Spleen (tissue), 11 donors: Measurements from ENCODE around the gene STXBP1. TPM values are rescaled to one million over a fixed set of nuclear protein-coding genes. Genes with fewer than 3 reads are reported as not detected.

Source experiments
- DNase-seq: peaks from one replicate; pipeline ENCODE4 v3.0.0-alpha.2; 2020
- H3K27ac ChIP-seq, 8 donors: fragments of 200-600 bp; sonication (generic) in 7 of 8; 1 replicate in 4 of 8; 2 replicates in 4 of 8; pipeline versions ENCODE4 v1.5.0 to v1.8.0; 2016 to 2021; ENCODE audit warnings: inconsistent platforms in 4 of 8, mild to moderate bottlenecking in 4 of 8, moderate library complexity in 1 of 8
- H3K27me3 ChIP-seq, 7 donors: fragments of 200-600 bp; sonication (generic) in 6 of 7; replicated peaks in 1 of 7; 1 replicate in 4 of 7; 2 replicates in 3 of 7; pipeline versions ENCODE4 v1.5.0 to v1.8.0; 2016 to 2021; ENCODE audit warnings: inconsistent platforms in 3 of 7, mild to moderate bottlenecking in 1 of 7
- H3K36me3 ChIP-seq, 6 donors: fragments of 200-600 bp; sonication (generic) in 5 of 6; 1 replicate in 4 of 6; 2 replicates in 2 of 6; pipeline versions ENCODE4 v1.5.0 to v1.8.0; 2016 to 2021; ENCODE audit warnings: inconsistent platforms in 2 of 6
- H3K4me1 ChIP-seq, 6 donors: fragments of 200-600 bp; sonication (generic) in 5 of 6; 1 replicate in 3 of 6; 2 replicates in 3 of 6; pipeline versions ENCODE4 v1.5.0 to v1.8.0; 2016 to 2021; ENCODE audit warnings: inconsistent platforms in 3 of 6
- H3K4me3 ChIP-seq, 8 donors: fragments of 200-600 bp; sonication (generic) in 7 of 8; 1 replicate in 4 of 8; 2 replicates in 4 of 8; pipeline versions ENCODE4 v1.5.0 to v1.8.0; 2016 to 2021; ENCODE audit warnings: inconsistent platforms in 4 of 8, mild to moderate bottlenecking in 4 of 8, moderate library complexity in 2 of 8
- H3K9me3 ChIP-seq, 8 donors: fragments of 200-600 bp; sonication (generic) in 7 of 8; 1 replicate in 4 of 8; 2 replicates in 4 of 8; pipeline versions ENCODE4 v1.5.0 to v1.8.0; 2016 to 2021; ENCODE audit warnings: inconsistent platforms in 4 of 8
- CTCF ChIP-seq, 11 experiments: fragments of 200-600 bp in 7 of 11; fragments of 450-650 bp in 4 of 11; sonication (generic) in 4 of 11; IDR thresholded peaks in 8 of 11; conservative IDR thresholded peaks in 3 of 11; 1 replicate in 7 of 11; 2 replicates in 4 of 11; pipeline versions ENCODE4 v1.4.0 to v1.8.0; 2016 to 2021; ENCODE audit warnings: antibody characterized with exemption in 11 of 11, inconsistent platforms in 4 of 11, mild to moderate bottlenecking in 1 of 11
- POLR2A ChIP-seq, 3 donors: fragments of 450-650 bp; IDR thresholded peaks; one replicate each; pipeline ENCODE4 v1.5.1; 2017; ENCODE audit warnings: antibody characterized with exemption in 3 of 3, mild to moderate bottlenecking in 1 of 3
- POLR2AphosphoS5 ChIP-seq, 3 donors: sonication (generic); formaldehyde crosslinking; IDR thresholded peaks; one replicate each; pipeline ENCODE4 v1.5.1; 2017; ENCODE audit warnings: antibody characterized with exemption in 3 of 3
- WGBS, 5 donors: extraction: QIAGEN DNeasy Blood & Tissue Kit in 3 of 5; methylation state at CpG; one replicate each; pipeline versions ENCODE4 v1.1.5 to v1.1.7; 2013 to 2018; 5-methylcytosine and 5-hydroxymethylcytosine counted together
- intact Hi-C: fragments of 100-400 bp; cut with DNase I; formaldehyde crosslinking; loops from one replicate; pipeline ENCODE4 v1.15.0; 2023; ENCODE audit warnings: low total_unique reads
- polyA plus RNA-seq, 3 donors: library from polyadenylated mRNA; stranded (reverse); fragments of 200-250 nt; gene quantifications; one replicate each; pipeline ENCODE4 v1.2.1, GENCODE V29; 2013
- total RNA-seq, 7 donors: library from RNA; depleted of rRNA in 3 of 7; stranded (reverse); fragments of >200 nt in 3 of 7; fragmentation: NEBNext Ultra II Directional in 4 of 7; extraction: Animal tissue kit (Norgen Biotek cat#: 25700) in 4 of 7; gene quantifications; one replicate each; pipeline versions ENCODE4 v1.1.0 to v1.2.1, GENCODE V29; 2016 to 2021
- donor health status: healthy with polysubstance abuse.
- donor health status: DM: no; HTN: no; CAD: no; lungs with moderate emphysema.
- donor health status: DM: no; HTN: no; CAD: no.
- donor health status: Bipolar disorder and iron deficiency.
- donor health status: healthy.
- donor health status: DM: no; HTN: no; CAD: no.
- donor health status: DM: yes; HTN: yes; CAD: no.

The STXBP1 gene
- total and polyA plus RNA-seq, 10 donors = 4.3 to 75.7 (median 31.6) TPM

DNA sequence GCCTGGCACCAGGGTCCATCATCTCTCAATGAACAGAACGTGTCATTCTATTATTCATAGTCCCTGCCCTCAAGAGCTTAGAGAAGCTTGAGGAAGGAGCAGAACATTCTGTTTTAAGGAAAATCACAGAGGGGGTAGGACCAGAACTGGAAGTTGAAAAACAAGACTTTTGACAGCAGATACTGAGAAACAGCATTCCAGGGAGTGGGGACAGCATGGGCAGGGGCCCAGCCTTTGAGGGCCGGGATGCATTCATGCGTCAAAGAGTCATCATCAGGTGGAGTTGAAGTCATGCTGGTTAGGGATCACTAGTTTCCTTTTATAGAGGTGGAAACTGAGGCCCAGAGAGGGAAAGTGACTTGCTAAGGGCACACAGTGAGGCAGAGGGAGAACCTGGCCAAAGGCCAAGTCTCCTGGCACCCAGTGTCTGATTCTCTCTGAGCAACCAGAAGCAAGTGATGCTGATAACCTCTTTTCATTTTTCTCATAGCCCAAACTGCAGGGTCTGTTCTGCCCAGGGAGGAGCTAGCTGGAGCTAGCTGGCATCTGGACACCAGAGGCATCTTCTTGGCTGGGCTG is 41.5 kb upstream of the STXBP1 start:
- no peak for DNase-seq
- TF ChIP-seq POLR2AphosphoS5 (IDR thresholded peaks at IDR 0.05) (no peak), CTCF (IDR thresholded peaks at IDR 0.05 in 8 of 11, conservative IDR thresholded peaks at IDR 0.05 in 3 of 11) (no peak)
- intact Hi-C loops = no loop called here
- Histone ChIP-seq H3K9me3 (no peaks in the 10 kb centered on the region), H3K4me1 (peaks cover 12 to 78% (median 43%) of the 10 kb centered on the region in 6 donors), H3K27me3 (peaks cover 0 to 22% (median 0%) of the 10 kb centered on the region in 7 donors), H3K36me3 (no peaks in the 10 kb centered on the region), H3K27ac (peak overlapping the region in 7 of 8 donors; percentile 3 to 92 (median 89)), H3K4me3 (peak overlapping the region in 1 of 8 donors; percentile 72)
- 82 to 91% (median 85%) methylated on average over 3 of the region's 3 CpGs for WGBS, 5 donors

GRCh38 chr9:127571971-127572370 is 40.1 kb upstream of the STXBP1 start:
- no peak overlapping the region for H3K4me3 ChIP-seq
- no peak for TF ChIP-seq POLR2AphosphoS5 (IDR thresholded peaks at IDR 0.05)
- TF ChIP-seq POLR2A (IDR thresholded peaks at IDR 0.05) = no peak
- no peak for TF ChIP-seq CTCF (IDR thresholded peaks at IDR 0.05 in 8 of 11, conservative IDR thresholded peaks at IDR 0.05 in 3 of 11)
- peaks cover 12 to 66% (median 37%) of the 10 kb centered on the region in 6 donors for H3K4me1 ChIP-seq
- H3K27me3 ChIP-seq = peaks cover 0 to 22% (median 0%) of the 10 kb centered on the region in 7 donors
- 83 to 96% (median 90%) methylated on average over 3 of the region's 3 CpGs for WGBS, 5 donors
- no peak for DNase-seq
- H3K9me3 ChIP-seq = no peaks in the 10 kb centered on the region
- H3K27ac ChIP-seq = no peak overlapping the region
- intact Hi-C loops = no loop called here
- H3K36me3 ChIP-seq = no peaks in the 10 kb centered on the region

- no peaks in the 10 kb centered on the region for H3K36me3 ChIP-seq
- H3K9me3 ChIP-seq = no peaks in the 10 kb centered on the region
- peak overlapping the region in 7 of 8 donors; percentile 19 to 70 (median 52) for H3K27ac ChIP-seq
- peaks cover 0 to 17% (median 0%) of the 10 kb centered on the region in 7 donors for H3K27me3 ChIP-seq
- WGBS, 5 donors = 82 to 93% (median 84%) methylated on average over 9 of the region's 9 CpGs
- H3K4me3 ChIP-seq = no peak overlapping the region
- no peak for TF ChIP-seq POLR2A (IDR thresholded peaks at IDR 0.05)
- no peak for TF ChIP-seq CTCF (IDR thresholded peaks at IDR 0.05 in 8 of 11, conservative IDR thresholded peaks at IDR 0.05 in 3 of 11)
- TF ChIP-seq POLR2AphosphoS5 (IDR thresholded peaks at IDR 0.05) = no peak
- H3K4me1 ChIP-seq = peaks cover 12 to 60% (median 29%) of the 10 kb centered on the region in 6 donors
- intact Hi-C loops = no loop called here
- DNase-seq = no peak
Observed at GRCh38 chr9:127572961-127573721, 38.9 kb upstream of the STXBP1 start.
